ENCODE measurements around the gene NAA50.

- TF ChIP-seq CTCF (IDR thresholded peaks at IDR 0.05), result no peak
- TF ChIP-seq POLR2A (IDR thresholded peaks at IDR 0.05), result no peak
- no peak for TF ChIP-seq EP300 (IDR thresholded peaks at IDR 0.05)
Observed at GRCh38 chr3:113695431-113695785, 50.6 kb downstream of the NAA50 start.

Measured in ovary (tissue), 3 donors.